Right kidney (tissue), 1 donor: ENCODE data around the gene STXBP1.

Source experiments
- DNase-seq: peaks from one replicate; pipeline ENCODE4 v3.0.0-alpha.2; 2016

STXBP1 gene

GRCh38 chr9:127651697-127652610 lies 39.9 kb downstream of the STXBP1 start:
- DNase-seq, result no peak

DNA sequence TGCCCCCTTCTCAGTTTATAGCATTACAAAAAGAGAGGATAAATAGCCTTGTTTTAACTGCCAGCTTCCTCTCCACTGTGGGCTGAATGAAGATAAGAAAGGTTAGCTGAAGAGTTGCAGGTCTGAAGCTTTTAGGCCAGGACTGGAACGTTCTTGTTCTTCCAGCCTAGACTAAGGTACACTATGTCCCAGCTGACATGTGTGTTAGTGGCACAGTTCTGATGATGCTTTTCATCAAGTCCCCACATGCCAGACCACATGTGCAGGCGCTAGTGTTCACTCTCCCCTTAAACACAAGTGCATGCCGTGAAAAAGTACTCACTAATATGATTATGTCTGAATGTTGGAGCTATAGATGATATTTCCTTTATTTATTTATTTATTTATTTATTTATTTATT lies 40.7 kb downstream of the STXBP1 start:
- no peak for DNase-seq

- DNase-seq, result no peak
Observed at GRCh38 chr9:127654619-127655018, 42.5 kb downstream of the STXBP1 start.

- DNase-seq, result no peak
Observed at GRCh38 chr9:127658428-127658827, 46.4 kb downstream of the STXBP1 start.

DNA sequence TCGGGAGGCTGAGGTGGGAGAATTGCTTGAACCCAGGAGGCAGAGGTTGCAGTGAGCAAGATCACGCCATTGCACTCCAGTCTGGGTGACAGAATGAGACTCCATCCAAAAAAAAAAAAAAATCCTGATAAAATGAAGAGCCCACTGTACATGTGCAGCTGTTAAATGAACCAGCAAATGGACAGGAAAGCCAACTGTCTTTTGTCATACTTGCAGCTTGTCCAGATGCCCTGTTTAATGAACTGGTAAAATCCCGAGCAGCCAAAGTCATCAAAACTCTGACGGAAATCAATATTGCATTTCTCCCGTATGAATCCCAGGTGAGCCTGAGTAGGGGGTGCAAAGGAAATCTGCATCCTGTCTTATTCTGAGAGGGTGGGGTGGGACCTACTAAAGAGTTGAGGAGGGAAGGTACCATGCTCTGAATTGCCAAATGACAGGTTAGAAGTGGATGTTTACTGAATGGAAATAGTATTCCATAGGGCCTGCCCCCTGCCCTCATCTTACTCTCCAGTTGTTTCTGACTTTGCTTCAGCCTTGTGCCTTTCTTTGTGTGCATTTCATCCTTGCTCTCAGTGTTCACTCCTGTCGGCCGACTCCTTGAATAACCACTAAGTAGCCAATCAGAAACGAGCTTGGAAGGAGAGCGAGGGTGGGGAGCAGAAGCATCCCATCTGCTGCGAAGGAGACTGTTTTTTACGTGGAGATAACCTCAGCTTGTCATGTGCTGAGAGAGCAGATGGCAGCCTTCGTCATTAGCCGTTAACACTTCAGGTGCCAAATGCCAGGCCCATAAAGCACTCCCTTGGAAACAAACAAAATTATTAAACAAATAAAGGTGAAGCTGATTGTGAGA lies 49.0 kb downstream of the STXBP1 start:
- no peak for DNase-seq

- no peak for DNase-seq
Observed at GRCh38 chr9:127662617-127663016, 50.5 kb downstream of the STXBP1 start.

GRCh38 chr9:127664324-127664677 lies 52.2 kb downstream of the STXBP1 start:
- no peak for DNase-seq

GRCh38 chr9:127664678-127665507 lies 52.8 kb downstream of the STXBP1 start:
- no peak for DNase-seq

DNA sequence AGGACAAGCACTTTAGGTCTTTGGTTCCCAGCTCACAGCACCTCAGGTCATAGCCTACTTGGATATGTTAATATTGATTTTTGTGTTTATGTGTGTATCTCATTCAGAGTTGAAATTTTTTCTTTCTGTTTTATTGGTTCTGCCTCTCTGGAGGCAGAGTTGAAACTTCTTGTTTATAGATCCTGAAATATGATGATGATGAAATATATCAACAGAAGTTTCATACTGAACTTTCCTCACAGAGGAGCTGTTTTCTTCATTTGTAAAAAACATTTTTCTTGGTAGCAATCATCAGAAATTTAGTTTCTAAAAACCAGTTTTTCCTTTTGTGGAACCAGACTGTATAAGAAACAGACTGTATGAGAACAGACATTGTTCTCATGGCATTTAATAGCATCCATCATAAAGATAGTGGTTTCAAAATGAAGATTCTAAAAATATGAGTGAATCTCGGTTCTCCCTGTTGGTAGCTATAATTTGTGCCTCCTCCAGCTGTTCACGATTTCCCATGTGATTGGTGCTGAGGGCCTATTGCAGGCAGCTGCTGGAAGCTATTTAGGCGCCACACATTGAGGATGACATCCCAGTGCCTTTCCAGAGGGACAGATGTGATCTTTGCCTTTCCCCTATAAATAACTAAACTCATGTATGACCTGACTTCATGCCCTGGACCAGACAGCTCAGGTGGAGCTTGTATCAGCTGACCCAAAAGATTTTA lies 55.2 kb downstream of the STXBP1 start:
- no peak for DNase-seq

- DNase-seq, result no peak
Observed at GRCh38 chr9:127667906-127668305, 55.8 kb downstream of the STXBP1 start.

DNA sequence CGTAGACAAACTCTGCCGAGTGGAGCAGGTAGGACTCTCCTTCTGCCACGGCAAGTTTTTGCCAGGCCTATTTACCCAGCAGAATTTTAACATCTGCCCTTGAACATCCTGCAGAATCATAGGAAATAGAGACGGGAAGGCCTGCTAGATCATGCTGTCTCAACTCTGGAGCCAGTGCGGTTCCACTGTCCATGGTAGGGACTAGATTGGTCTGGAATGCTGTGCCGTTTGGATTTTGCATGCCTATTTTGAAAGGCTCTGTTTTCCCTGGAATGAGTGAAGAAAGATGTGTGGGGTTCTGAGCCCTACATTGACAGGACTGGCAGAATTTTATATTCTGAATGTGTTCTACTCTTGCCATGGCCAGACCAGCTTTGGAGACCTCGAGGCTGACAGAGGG lies 61.2 kb downstream of the STXBP1 start:
- no peak for DNase-seq

DNA sequence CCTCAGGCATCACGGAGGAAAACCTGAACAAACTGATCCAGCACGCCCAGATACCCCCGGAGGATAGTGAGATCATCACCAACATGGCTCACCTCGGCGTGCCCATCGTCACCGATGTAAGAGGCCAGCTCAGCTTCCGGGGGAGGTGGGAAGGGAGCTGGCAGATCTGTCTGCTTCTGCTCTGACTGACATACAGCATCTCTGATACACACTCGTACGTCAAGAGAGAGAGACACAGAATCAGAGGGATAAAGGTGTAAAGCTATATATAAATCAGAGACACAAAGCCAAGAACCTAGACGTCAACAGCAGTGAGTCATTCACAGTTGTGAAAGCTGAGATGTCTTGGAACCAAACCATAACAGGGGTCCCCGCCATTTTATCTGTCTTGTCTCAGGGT lies 64.6 kb downstream of the STXBP1 start:
- no peak for DNase-seq

- no peak for DNase-seq
Observed at GRCh38 chr9:127679506-127679905, 67.4 kb downstream of the STXBP1 start.

- no peak for DNase-seq
Observed at GRCh38 chr9:127680226-127680625, 68.1 kb downstream of the STXBP1 start.

DNA sequence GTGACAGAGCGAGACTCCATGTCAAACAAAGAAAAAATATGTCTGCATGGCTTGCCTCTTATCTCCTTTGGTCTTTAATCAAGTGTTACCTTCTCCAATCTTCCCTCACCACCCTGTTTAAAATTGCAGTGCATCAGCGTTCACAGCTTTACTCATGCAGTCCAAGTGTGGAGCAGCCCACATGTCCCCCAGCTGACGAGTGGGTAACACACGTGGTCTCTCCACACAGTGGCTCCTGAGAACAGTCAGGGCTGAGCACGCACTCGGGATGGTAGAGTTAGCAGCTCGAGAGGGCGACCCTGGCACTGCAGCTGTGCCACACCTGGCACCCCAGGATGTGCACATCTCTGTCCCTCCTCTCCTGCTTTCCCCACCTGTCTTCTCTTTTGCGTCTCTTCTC lies 68.8 kb downstream of the STXBP1 start:
- DNase-seq, result no peak

DNA sequence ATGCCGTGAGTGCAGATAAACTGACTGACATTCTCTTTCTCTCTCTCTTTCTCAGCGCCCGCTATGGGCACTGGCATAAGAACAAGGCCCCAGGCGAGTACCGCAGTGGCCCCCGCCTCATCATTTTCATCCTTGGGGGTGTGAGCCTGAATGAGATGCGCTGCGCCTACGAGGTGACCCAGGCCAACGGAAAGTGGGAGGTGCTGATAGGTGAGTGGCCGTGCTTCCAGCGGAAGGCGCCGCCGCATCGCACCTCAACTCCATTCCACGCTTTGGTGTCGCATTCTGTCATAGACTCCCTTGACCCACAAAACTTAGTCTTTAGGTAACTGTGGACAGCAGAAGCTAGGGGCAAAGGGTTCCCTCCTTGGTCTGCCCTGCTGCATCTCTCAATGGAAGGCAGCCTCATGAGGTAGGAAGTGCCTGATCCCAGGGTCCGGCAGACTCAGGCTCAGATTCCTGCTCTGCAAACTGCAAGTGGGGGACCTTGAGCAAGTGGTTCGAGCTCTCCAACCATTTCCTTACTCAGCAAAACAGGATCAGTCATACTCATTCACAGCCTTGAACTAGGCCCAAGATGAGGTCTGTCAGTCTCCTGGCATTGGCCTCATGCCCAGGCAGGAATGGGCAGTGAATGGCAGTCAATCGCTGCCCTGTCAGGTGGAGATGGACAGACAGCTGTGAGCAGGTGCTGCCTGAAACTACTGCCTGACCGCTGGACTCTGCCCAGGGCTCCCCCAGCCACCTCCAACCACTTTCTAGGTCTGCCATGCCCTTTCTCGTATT lies 70.5 kb downstream of the STXBP1 start:
- no peak for DNase-seq

GRCh38 chr9:127683723-127684122 lies 71.6 kb downstream of the STXBP1 start:
- DNase-seq, result no peak

GRCh38 chr9:127684576-127684975 lies 72.5 kb downstream of the STXBP1 start:
- DNase-seq, result no peak

GRCh38 chr9:127686461-127687393 lies 74.7 kb downstream of the STXBP1 start:
- no peak for DNase-seq
